GM13976 (cell line): Measurements from ENCODE around the gene CHST15.

Experiments used
- DNase-seq: peaks from one replicate; pipeline ENCODE4 v3.0.0; 2012; ENCODE audit warnings: low spot score
- CTCF ChIP-seq: IDR thresholded peaks from 2 replicates; pipeline ENCODE4 v1.5.1; 2012; ENCODE audit warnings: borderline replicate concordance, mild to moderate bottlenecking; ENCODE audit not compliant: insufficient read depth; ENCODE audit errors: extremely low read depth, missing control alignments, control extremely low read depth
- in situ Hi-C: fragments of 300-500 bp; cut with MboI; formaldehyde crosslinking; loops from one replicate; pipeline ENCODE4 v1.12.0; 2022; ENCODE audit warnings: low sequenced_read_pairs, mixed read lengths, inconsistent platforms; ENCODE audit not compliant: unreplicated experiment

CHST15 gene

GRCh38 chr10:124117833-124118232 is 24.4 kb upstream of the CHST15 start:
- no peak for TF ChIP-seq CTCF
- in situ Hi-C loops: no loop called here

GRCh38 chr10:124117511-124117785 is 24.1 kb upstream of the CHST15 start:
- in situ Hi-C loops: no loop called here
- DNase-seq: no peak
- TF ChIP-seq CTCF: no peak

More at GRCh38 chr10:124117833-124118232, 24.4 kb upstream of the CHST15 start:
- no peak for DNase-seq

- in situ Hi-C loops: no loop called here
- no peak for TF ChIP-seq CTCF
- DNase-seq: no peak
Measured at GRCh38 chr10:124116771-124117510, 23.5 kb upstream of the CHST15 start.

GRCh38 chr10:124114696-124115095 is 21.3 kb upstream of the CHST15 start:
- in situ Hi-C loops: no loop called here
- no peak for TF ChIP-seq CTCF

GRCh38 chr10:124112891-124113580 is 19.6 kb upstream of the CHST15 start:
- in situ Hi-C loops: no loop called here
- no peak for DNase-seq
- no peak for TF ChIP-seq CTCF

More at GRCh38 chr10:124114696-124115095, 21.3 kb upstream of the CHST15 start:
- DNase-seq: no peak

GRCh38 chr10:124110882-124111281 is 17.5 kb upstream of the CHST15 start:
- no peak for DNase-seq
- no peak for TF ChIP-seq CTCF
- in situ Hi-C loops: no loop called here
